ENCODE results near the gene SZRD1.

DNA sequence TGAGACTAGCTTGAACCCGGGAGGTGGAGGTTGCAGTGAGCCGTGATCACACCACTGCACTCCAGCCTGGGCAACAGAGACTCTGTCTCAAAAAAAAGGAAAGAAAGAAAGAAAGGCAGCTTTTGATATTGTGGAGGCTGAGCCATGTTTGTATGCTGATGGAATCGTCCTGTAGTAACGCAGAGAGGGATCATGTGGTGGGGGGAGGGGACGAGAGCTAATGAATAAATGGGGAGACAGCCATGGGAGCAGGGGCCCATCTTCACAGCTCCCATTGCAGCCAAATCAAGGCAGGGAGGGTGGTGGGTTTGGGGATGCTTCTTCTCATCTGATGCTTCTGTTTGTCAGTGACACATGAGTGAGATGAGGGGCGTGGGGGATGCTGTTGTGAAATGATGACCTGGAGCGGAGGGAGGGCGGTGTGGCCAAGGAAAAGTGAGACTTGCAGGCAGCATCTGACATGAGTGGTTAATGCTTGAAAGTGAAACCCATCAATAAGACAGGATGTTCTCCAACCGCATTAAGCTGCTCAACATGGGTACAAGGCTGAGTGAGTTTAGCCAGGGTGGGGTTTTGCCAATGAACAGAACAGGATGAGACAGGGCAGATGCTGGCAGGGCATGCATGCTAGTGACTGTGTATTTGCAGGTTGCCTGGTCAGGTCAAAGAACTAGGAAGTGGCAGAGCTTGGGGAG lies 53.5 kb downstream of the SZRD1 start:
- TF ChIP-seq, protein P1, sequence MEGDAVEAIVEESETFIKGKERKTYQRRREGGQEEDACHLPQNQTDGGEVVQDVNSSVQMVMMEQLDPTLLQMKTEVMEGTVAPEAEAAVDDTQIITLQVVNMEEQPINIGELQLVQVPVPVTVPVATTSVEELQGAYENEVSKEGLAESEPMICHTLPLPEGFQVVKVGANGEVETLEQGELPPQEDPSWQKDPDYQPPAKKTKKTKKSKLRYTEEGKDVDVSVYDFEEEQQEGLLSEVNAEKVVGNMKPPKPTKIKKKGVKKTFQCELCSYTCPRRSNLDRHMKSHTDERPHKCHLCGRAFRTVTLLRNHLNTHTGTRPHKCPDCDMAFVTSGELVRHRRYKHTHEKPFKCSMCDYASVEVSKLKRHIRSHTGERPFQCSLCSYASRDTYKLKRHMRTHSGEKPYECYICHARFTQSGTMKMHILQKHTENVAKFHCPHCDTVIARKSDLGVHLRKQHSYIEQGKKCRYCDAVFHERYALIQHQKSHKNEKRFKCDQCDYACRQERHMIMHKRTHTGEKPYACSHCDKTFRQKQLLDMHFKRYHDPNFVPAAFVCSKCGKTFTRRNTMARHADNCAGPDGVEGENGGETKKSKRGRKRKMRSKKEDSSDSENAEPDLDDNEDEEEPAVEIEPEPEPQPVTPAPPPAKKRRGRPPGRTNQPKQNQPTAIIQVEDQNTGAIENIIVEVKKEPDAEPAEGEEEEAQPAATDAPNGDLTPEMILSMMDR (conservative IDR thresholded peaks at IDR 0.05; ENCODE audit: low read depth, low read length) = no peak
- TF ChIP-seq POLR2A (IDR thresholded peaks at IDR 0.05; ENCODE audit: low read depth, low read length) (no peak), MAZ (IDR thresholded peaks at IDR 0.05; ENCODE audit: borderline replicate concordance, low read depth, low read length) (no peak), FOS (IDR thresholded peaks at IDR 0.05; ENCODE audit: low read depth, low read length) (no peak), SMC3 (IDR thresholded peaks at IDR 0.05; ENCODE audit: low read depth, low read length) (no peak), MXI1 (IDR thresholded peaks at IDR 0.05; ENCODE audit: borderline replicate concordance, low read depth, low read length) (no peak), CEBPB (IDR thresholded peaks at IDR 0.05; ENCODE audit: low read depth, low read length) (no peak), RFX5 (IDR thresholded peaks at IDR 0.05; ENCODE audit: low read depth, low read length) (no peak), RAD21 (IDR thresholded peaks at IDR 0.05; ENCODE audit: low read length) (no peak), CHD1 (IDR thresholded peaks at IDR 0.05; ENCODE audit: low read depth, low read length) (no peak)
- TF ChIP-seq, protein P2, sequence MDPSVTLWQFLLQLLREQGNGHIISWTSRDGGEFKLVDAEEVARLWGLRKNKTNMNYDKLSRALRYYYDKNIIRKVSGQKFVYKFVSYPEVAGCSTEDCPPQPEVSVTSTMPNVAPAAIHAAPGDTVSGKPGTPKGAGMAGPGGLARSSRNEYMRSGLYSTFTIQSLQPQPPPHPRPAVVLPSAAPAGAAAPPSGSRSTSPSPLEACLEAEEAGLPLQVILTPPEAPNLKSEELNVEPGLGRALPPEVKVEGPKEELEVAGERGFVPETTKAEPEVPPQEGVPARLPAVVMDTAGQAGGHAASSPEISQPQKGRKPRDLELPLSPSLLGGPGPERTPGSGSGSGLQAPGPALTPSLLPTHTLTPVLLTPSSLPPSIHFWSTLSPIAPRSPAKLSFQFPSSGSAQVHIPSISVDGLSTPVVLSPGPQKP (IDR thresholded peaks at IDR 0.05; ENCODE audit: borderline replicate concordance, low read depth, low read length) = no peak

All from IMR-90 (cell line).